NCI-H2227 (cell line): ENCODE data around the gene AP4B1.
"Not testable (repeated sequence)": the region's sequence is repeated elsewhere in the genome, so short reads cannot be mapped to it uniquely, and the experiment has no call there.

Experiments used
- DNase-seq: peaks from one replicate; lab custom pipeline; 2025; ENCODE audit not compliant: unreplicated experiment; lab: John Stamatoyannopoulos, UW

Gene AP4B1

DNA sequence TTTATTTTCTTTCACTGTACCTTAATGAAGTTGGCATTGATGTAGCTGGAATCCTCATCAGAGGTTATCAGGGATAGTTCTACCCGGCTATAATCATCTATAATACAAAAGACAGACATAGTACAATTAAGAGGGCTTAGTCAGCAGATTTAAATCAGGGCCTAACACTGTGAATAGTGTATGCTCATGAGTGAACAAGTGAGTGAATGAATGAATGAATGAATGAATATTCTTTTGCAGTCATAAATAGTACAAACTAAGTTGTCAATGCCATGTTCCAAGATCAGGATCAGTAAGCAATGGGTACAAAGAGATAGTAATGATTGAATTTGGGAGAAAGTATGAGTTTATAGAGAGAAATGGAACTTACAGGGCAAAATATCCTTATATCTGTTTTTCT lies 45.6 kb downstream of the AP4B1 start:
- DNase-seq = no peak

DNA sequence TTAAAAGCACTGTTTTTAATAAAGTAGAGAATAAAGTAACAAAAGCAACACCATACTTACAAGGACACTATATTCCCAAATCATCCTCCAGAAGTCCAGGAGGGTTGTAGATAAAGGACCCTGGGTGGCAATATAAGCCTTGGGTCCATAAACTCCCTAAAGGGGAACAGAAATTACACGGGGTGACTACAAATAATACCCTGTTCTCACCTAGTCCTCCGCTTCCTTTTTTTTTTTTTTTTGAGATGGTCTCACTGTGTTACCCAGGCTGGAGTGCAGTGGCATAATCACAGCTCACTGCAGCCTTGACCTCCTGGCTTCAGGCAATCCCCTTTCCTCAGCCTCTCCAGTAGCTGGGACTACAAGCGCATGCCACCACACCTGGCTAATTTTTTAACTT lies 46.2 kb downstream of the AP4B1 start:
- DNase-seq = no peak

DNA sequence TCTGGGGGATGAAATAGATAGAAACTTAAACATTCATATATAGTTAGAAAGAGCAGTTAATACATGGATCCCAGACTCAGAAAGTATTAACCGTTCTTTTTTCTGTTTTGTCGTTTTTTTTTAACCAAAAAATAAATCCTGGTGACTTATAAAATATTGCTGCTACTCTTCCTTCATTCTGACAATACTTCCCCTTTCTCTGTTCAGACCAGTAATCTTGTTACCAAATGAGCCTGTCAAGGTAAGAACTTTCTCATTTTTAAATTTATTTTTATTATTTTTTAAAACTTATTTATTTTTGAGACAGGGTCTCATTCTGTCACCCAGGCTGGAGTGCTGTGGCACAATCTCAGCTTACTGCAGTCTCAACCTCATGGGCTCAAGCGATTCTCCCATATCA lies 46.8 kb downstream of the AP4B1 start:
- DNase-seq = no peak

DNA sequence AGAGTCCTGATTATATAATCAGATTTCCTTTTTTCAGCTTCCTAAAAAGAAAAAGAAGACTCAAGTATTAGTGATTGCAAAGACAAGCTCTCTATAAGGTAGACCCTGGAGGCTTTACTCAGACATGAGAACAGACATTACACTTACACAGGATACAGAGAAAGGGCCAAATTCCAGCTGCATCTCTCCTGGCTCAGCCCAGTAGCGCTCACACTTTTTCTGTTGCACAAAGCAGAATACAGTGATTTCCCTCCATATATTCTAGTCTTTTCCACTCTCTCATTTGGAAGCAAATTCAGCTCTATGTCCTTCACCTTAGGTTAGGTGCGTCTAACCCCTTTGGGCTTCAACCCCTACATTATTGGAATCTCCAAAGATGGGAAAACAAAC lies 48.2 kb downstream of the AP4B1 start:
- no peak for DNase-seq

DNA sequence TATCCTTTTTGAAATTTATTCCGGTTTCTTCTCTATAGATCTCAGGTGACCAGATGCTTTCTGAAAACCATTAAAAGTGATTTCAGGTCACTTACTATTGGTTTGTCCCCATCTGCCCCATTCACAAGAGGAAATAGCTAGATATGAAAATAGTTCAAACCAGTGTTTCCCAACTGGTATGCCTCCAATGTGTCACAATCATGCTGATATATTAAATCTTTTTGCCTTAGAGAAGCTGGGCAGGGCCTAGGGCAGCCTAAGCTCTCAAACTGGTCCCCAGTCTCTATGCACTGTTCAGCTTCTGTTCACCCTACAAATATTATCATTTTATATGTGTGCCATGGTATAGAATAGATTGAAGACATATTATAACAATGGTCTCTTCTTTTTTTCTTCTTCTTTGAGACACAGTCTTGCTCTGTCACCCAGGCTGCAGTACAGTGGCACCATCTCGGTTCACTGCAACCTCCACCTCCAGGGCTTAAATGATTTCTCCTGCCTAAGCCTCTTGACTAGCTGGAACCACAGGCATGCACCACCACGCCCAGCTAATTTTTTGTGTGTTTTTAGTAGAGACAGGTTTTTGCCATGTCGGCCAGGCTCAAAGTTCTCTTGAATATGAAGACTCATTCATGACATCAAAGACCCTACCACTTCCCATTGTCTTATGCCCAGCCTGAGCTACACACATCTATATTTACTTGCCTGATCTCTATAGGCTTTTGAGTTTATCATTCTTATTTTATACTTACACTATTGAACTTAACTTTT lies 48.8 kb downstream of the AP4B1 start:
- no peak for DNase-seq

DNA sequence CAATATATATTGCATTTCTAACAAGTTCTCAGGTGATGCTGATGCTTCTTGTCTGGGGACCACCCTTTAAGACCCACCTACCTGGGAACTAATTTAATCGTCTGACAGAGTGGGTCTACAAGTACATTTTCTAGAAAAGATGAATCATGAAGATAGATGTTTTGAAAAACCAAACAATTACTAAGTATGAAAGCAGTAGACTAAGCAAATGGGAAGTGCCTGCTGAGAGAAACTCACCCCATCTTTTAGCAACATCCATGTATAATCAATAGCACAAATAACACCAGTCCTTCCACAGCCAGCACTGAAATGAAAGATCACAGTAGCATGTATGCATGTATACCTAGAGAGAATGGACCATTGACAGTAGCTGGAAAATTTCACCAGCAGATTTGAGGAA lies 50.4 kb downstream of the AP4B1 start:
- DNase-seq = no peak

DNA sequence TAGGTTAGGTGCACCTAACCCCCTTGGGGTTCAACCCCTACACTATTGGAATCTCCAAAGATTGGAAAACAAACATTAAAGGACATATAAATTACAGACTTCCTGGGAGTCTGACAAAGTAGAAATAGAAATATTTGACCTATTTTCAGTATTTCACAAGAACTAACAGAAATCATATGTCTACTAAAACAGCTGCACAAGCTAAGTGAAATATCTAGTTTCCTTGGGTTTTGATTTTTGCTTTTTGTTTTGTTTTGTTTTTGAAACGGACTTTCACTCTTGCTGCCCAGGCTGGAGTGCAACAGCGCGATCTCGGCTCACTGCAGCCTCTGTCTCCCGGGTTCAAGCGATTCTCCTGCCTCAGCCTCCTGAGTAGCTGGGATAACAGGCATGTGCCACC lies 51.9 kb downstream of the AP4B1 start:
- DNase-seq = not testable (repeated sequence)

DNA sequence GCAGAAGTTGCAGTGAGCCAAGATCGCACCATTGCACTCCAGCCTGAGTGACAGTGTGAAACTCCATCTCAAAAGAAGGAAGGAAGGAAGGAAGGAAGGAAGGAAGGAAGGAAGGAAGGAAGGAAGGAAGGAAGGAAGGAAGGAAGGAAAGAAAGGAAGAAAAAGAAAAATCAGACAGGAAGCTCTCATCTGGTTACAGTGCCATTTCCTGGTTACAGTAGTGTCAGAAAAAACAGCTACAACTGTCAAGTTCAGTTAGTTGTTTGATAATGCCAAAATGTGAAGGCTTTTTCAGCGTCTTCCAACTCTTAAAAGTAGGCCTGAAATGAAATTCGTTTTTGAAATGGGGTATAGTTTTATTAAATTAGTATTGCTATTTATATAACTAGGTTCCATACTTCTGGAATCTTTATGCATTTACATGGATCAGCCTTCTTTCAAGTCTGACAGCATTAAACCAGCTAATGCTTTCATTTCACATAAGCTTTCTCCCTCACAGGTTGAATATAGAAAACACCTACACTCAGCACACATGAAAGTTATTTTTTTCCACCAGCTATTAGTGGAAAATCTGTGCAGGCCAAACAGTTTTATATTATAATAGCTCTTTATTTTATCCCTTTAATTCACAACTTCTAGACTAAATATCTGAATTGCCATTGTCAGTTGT lies 54.3 kb downstream of the AP4B1 start:
- no peak for DNase-seq

DNA sequence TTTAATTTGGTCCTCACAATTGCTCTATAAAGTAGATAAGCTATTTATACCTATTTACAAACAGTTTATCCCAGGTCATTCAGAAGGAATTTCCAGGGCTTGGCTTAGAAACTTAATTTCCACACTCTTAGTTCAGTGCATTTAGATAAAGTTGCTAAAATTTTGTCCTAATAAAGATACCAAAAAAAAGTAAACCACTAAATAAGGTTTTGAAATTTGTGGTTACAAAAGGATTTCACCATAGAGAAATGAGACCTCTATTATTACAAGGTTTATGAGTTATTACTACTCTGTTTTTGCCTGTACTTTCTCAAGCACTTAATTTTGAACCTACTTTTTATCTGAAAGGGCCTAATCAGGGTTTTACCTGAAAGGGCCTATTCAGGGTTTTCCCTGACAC lies 55.5 kb downstream of the AP4B1 start:
- no peak for DNase-seq

DNA sequence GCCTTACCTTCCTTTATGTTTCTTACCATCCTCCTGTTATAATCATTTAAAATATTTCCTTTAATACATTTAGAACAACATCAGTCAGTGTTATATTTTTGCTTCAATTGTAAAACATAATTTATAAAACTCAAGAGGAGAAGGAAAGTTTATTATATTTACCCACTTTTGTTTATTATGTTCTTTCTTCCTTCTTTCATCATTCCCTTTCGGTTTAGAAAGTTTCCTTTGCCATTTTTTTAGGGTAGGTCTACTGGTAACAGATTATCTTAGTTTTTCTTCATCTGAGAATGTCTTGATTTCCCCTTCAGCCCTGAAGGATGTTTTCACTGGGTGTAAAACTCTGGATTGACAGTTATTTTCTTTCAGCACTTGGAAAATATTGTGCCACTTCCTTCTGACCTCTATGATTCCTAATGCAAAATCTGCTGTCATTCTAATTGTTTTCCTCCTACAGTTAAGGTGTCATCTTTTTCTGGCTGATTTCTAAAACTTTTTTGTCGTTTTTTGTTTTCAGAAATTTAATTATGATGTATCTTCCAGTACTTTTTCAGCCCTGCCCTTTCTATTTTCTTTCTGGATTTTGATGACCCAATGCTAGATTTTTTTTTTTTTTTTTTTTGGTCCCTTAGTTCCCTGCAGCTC lies 58.1 kb downstream of the AP4B1 start:
- DNase-seq = no peak
